ENCODE data around the gene PXMP4. TPM values are rescaled to one million over a fixed set of nuclear protein-coding genes. Genes with fewer than 3 reads are reported as not detected.

PXMP4 gene
- total and polyA plus RNA-seq, 2 experiments from 2014 or later: 5.9 to 14.1 TPM

DNA sequence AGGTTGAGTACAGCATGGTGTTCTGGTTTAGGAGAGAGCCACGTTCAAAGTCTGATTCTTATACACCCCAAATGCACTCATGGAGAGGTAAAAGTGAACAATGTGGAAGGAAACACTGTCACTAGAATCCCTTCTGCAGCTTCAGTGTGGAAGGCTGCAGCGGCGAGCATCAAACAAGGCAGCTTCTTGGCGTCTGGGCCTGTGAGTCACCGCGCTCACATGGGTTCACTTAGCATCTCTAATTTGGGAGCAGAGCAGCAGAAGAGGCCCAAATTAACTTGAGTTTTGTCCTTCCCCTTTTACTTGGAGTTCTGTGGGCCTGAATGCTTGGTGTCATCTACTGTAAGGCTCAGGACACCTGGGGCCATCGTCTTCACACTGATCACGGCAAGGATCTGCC, 23.0 kb downstream of the PXMP4 start:
- peak; percentile 92 for DNase-seq
- 5 to 7% methylated on average over 8 of the region's 8 CpGs for WGBS, 2 experiments (ENCODE audit: low coverage in 1 of 2, low lambda C conversion rate in 2 of 2, missing lambda C conversion rate in 2 of 2)
- no peak overlapping the region for H3K4me3 ChIP-seq
- no peaks in the 10 kb centered on the region for H3K27me3 ChIP-seq (replicated peaks; ENCODE audit: insufficient read depth)
- TF ChIP-seq EZH2 (IDR thresholded peaks at IDR 0.05; ENCODE audit: insufficient read depth, poor library complexity, severe bottlenecking) (no peak), EZH2phosphoT487 (IDR thresholded peaks at IDR 0.05; ENCODE audit: insufficient read depth, low read depth) (no peak)
- peak overlapping the region; percentile 17; the same call in 1 of the 2 replicates for H2AFZ ChIP-seq
- peaks cover 10% of the 10 kb centered on the region for H3K4me1 ChIP-seq (ENCODE audit: insufficient read depth)
- no peaks in the 10 kb centered on the region for H3K79me2 ChIP-seq (ENCODE audit: insufficient read depth)
- no peaks in the 10 kb centered on the region for H3K9me2 ChIP-seq (ENCODE audit: insufficient read depth)
- peak overlapping the region; percentile 7; the same call in 1 of the 2 replicates for H3K27ac ChIP-seq
- in situ Hi-C loops (cut with MboI): no loop called here
- no peaks in the 10 kb centered on the region for H3K36me3 ChIP-seq (ENCODE audit: low read depth)
- H4K20me1 ChIP-seq (ENCODE audit: insufficient read depth): no peaks in the 10 kb centered on the region
- no peaks in the 10 kb centered on the region for H3K9me3 ChIP-seq (ENCODE audit: low read depth)
- H3F3A ChIP-seq (ENCODE audit: insufficient read depth): peaks cover 10% of the 10 kb centered on the region
- H3K4me2 ChIP-seq (ENCODE audit: unreplicated experiment): no peak overlapping the region
- peak overlapping the region; percentile 32; the same call in 1 of the 2 replicates for H3K9ac ChIP-seq

DNA sequence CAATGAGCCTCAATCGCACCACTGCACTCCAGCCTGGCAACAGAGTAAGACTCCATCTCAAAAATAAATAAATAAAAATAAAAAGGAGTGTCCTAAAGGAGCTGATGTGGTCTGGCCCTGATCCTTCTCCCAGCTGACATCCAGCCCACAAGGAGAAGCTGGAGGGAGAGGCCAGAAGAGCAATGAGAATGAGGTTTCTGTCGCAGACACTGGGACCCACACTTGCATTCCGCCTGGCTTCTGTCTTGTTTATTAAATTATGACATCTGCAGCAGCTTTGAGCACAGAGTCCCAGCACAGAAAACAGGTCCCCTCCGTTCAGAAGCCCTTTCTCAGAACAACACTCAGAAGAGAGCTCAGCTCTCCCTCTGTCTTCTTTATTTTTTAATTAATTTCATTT, 23.7 kb downstream of the PXMP4 start:
- H3K4me3 ChIP-seq: no peak overlapping the region

GRCh38 chr20:33694639-33695012, 25.5 kb downstream of the PXMP4 start:
- WGBS, 2 experiments (ENCODE audit: low coverage in 1 of 2, low lambda C conversion rate in 2 of 2, missing lambda C conversion rate in 2 of 2): 46 to 48% methylated on average over 6 of the region's 6 CpGs
- H3K27ac ChIP-seq: no peak overlapping the region

More for the DNA sequence above, 23.7 kb downstream of the PXMP4 start:
- Histone ChIP-seq H3K36me3 (ENCODE audit: low read depth) (no peaks in the 10 kb centered on the region), H2AFZ (no peak overlapping the region), H3K9me3 (ENCODE audit: low read depth) (no peaks in the 10 kb centered on the region), H3F3A (ENCODE audit: insufficient read depth) (peaks cover 10% of the 10 kb centered on the region), H3K4me1 (ENCODE audit: insufficient read depth) (peaks cover 10% of the 10 kb centered on the region), H3K4me2 (ENCODE audit: unreplicated experiment) (no peak overlapping the region), H3K79me2 (ENCODE audit: insufficient read depth) (no peaks in the 10 kb centered on the region), H3K27ac (no peak overlapping the region), H3K27me3 (replicated peaks; ENCODE audit: insufficient read depth) (no peaks in the 10 kb centered on the region), H4K20me1 (ENCODE audit: insufficient read depth) (no peaks in the 10 kb centered on the region), H3K9ac (no peak overlapping the region), H3K9me2 (ENCODE audit: insufficient read depth) (no peaks in the 10 kb centered on the region)
- DNase-seq: no peak
- in situ Hi-C loops (cut with MboI): no loop called here
- 41 to 44% methylated on average over 4 of the region's 4 CpGs for WGBS, 2 experiments (ENCODE audit: low coverage in 1 of 2, low lambda C conversion rate in 2 of 2, missing lambda C conversion rate in 2 of 2)
- TF ChIP-seq EZH2phosphoT487 (IDR thresholded peaks at IDR 0.05; ENCODE audit: insufficient read depth, low read depth): no peak
- TF ChIP-seq EZH2 (IDR thresholded peaks at IDR 0.05; ENCODE audit: insufficient read depth, poor library complexity, severe bottlenecking): no peak

DNA sequence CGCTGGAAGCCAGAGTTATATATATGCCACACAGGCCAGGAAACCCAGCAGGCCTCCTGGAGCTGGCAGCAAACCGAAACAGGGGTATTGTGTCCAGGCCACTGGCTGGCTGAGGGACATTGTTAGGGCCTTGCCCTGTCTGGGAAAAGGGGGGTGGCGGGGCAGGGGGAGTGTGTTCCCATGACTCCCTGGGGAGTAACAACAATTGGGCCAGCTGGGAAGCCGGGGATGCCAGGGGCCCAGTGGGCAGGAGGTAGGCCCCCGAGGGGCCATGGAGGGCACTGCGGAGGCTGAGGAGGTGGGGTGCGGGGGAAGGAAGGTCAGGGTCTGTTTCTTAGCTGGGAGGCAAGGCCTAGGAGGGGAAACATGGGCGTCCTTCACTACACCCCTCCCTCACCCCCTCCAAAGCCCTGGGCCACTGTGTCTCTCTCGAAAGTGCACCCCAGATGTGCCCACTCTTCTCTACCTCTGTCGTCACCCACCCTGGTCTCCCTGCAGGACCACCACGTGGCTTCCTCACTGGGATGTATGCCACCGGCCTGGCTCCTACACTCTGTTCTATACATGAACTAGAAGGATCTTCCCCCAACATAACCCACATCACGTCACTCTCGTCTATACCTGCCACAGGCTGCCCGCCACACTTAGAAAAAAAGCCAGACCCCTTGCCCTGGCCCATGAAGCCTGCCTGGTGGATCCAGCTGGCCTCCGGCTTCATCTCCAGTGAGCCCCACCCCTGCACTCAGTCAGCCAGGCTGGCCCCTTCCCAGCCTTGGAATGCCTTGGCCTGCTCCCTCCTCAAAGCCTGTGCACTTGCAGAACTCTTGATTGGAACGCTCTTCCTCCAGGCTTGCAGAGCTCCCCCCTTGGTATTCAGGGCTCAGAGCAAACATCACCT, 26.1 kb downstream of the PXMP4 start:
- no peak overlapping the region for H3K9ac ChIP-seq
- in situ Hi-C loops (cut with MboI): no loop called here
- WGBS, 2 experiments (ENCODE audit: low coverage in 1 of 2, low lambda C conversion rate in 2 of 2, missing lambda C conversion rate in 2 of 2): 50 to 59% methylated on average over 12 to 17 of the region's 17 CpGs

More at GRCh38 chr20:33694639-33695012, 25.5 kb downstream of the PXMP4 start:
- H2AFZ ChIP-seq: no peak overlapping the region
- peaks cover 10% of the 10 kb centered on the region for H3F3A ChIP-seq (ENCODE audit: insufficient read depth)
- H3K4me2 ChIP-seq (ENCODE audit: unreplicated experiment): no peak overlapping the region
- H4K20me1 ChIP-seq (ENCODE audit: insufficient read depth): no peaks in the 10 kb centered on the region
- H3K79me2 ChIP-seq (ENCODE audit: insufficient read depth): no peaks in the 10 kb centered on the region
- no peak for DNase-seq
- TF ChIP-seq EZH2 (IDR thresholded peaks at IDR 0.05; ENCODE audit: insufficient read depth, poor library complexity, severe bottlenecking) (no peak), EZH2phosphoT487 (IDR thresholded peaks at IDR 0.05; ENCODE audit: insufficient read depth, low read depth) (no peak)
- H3K9me3 ChIP-seq (ENCODE audit: low read depth): no peaks in the 10 kb centered on the region
- no peaks in the 10 kb centered on the region for H3K9me2 ChIP-seq (ENCODE audit: insufficient read depth)
- in situ Hi-C loops (cut with MboI): no loop called here
- H3K4me1 ChIP-seq (ENCODE audit: insufficient read depth): peaks cover 10% of the 10 kb centered on the region
- H3K36me3 ChIP-seq (ENCODE audit: low read depth): no peaks in the 10 kb centered on the region
- no peak overlapping the region for H3K4me3 ChIP-seq
- H3K9ac ChIP-seq: no peak overlapping the region
- no peaks in the 10 kb centered on the region for H3K27me3 ChIP-seq (replicated peaks; ENCODE audit: insufficient read depth)

More for the DNA sequence above, 26.1 kb downstream of the PXMP4 start:
- Histone ChIP-seq H3K4me1 (ENCODE audit: insufficient read depth) (peaks cover 10% of the 10 kb centered on the region), H3K36me3 (ENCODE audit: low read depth) (no peaks in the 10 kb centered on the region), H3K4me2 (ENCODE audit: unreplicated experiment) (no peak overlapping the region), H3K9me3 (ENCODE audit: low read depth) (no peaks in the 10 kb centered on the region), H3K27me3 (replicated peaks; ENCODE audit: insufficient read depth) (no peaks in the 10 kb centered on the region), H4K20me1 (ENCODE audit: insufficient read depth) (no peaks in the 10 kb centered on the region), H3F3A (ENCODE audit: insufficient read depth) (peaks cover 10% of the 10 kb centered on the region), H3K79me2 (ENCODE audit: insufficient read depth) (no peaks in the 10 kb centered on the region), H3K4me3 (no peak overlapping the region), H3K27ac (no peak overlapping the region), H3K9me2 (ENCODE audit: insufficient read depth) (no peaks in the 10 kb centered on the region), H2AFZ (no peak overlapping the region)
- TF ChIP-seq EZH2phosphoT487 (IDR thresholded peaks at IDR 0.05; ENCODE audit: insufficient read depth, low read depth): no peak
- TF ChIP-seq EZH2 (IDR thresholded peaks at IDR 0.05; ENCODE audit: insufficient read depth, poor library complexity, severe bottlenecking): no peak
- DNase-seq: no peak
